ENCODE measurements around the gene BAIAP3. TPM values are rescaled to one million over a fixed set of nuclear protein-coding genes. Genes with fewer than 3 reads are reported as not detected.
A peak's percentile ranks its signal among the peaks of the same experiment; 100 is the strongest.

BAIAP3 gene
- total RNA-seq, 1 experiment from 2014 or later = 0.34 TPM

GRCh38 chr16:1349951-1350350, 16.5 kb downstream of the BAIAP3 start:
- Histone ChIP-seq H3K4me3 (no peak overlapping the region), H3K27ac (no peak overlapping the region), H3K27me3 (no peaks in the 10 kb centered on the region), H3K9me3 (replicated peaks) (no peaks in the 10 kb centered on the region), H3K36me3 (no peaks in the 10 kb centered on the region; the same call in 1 of the 2 replicates), H3K4me1 (peaks cover 7% of the 10 kb centered on the region)
- no peak for DNase-seq

- Histone ChIP-seq H3K36me3 (no peaks in the 10 kb centered on the region; the same call in 1 of the 2 replicates), H3K27me3 (no peaks in the 10 kb centered on the region), H3K4me3 (peak overlapping the region; percentile 76), H3K9me3 (replicated peaks) (no peaks in the 10 kb centered on the region), H3K27ac (no peak overlapping the region), H3K4me1 (peaks cover 7% of the 10 kb centered on the region)
- no peak for DNase-seq
Measured at GRCh38 chr16:1350691-1351090, 17.2 kb downstream of the BAIAP3 start.

GRCh38 chr16:1351215-1351581, 17.8 kb downstream of the BAIAP3 start:
- H3K27ac ChIP-seq = no peak overlapping the region
- no peak for DNase-seq
- H3K36me3 ChIP-seq = no peaks in the 10 kb centered on the region; the same call in 1 of the 2 replicates
- H3K4me1 ChIP-seq = peaks cover 7% of the 10 kb centered on the region
- peak overlapping the region; percentile 76 for H3K4me3 ChIP-seq
- H3K27me3 ChIP-seq = no peaks in the 10 kb centered on the region
- no peaks in the 10 kb centered on the region for H3K9me3 ChIP-seq (replicated peaks)

- peaks cover 7% of the 10 kb centered on the region for H3K4me1 ChIP-seq
- peak within 1 kb of the TSS; percentile 76 for H3K4me3 ChIP-seq
- H3K27me3 ChIP-seq = no peaks in the 10 kb centered on the region
- no peaks in the 10 kb centered on the region for H3K9me3 ChIP-seq (replicated peaks)
- no peak within 1 kb of the TSS for H3K27ac ChIP-seq
- no peaks in the 10 kb centered on the region; the same call in 1 of the 2 replicates for H3K36me3 ChIP-seq
- peak; percentile 83 to 88 for DNase-seq
Measured at GRCh38 chr16:1351582-1352362, 18.3 kb downstream of the BAIAP3 start, which contains the start of the genes GNPTG and TSR3. Gene GNPTG (plus strand): TSS chr16:1351931. CDS start chr16:1351966, 35 bp downstream. Gene TSR3 (minus strand): TSS chr16:1351878. CDS start chr16:1351804, 74 bp downstream.

- no peaks in the 10 kb centered on the region; the same call in 1 of the 2 replicates for H3K36me3 ChIP-seq
- H3K4me1 ChIP-seq = peaks cover 7% of the 10 kb centered on the region
- no peak for DNase-seq
- no peak overlapping the region for H3K4me3 ChIP-seq
- no peak overlapping the region for H3K27ac ChIP-seq
- no peaks in the 10 kb centered on the region for H3K9me3 ChIP-seq (replicated peaks)
- no peaks in the 10 kb centered on the region for H3K27me3 ChIP-seq
Measured at GRCh38 chr16:1354815-1355540, 21.5 kb downstream of the BAIAP3 start.

GRCh38 chr16:1355591-1355990, 22.1 kb downstream of the BAIAP3 start:
- no peaks in the 10 kb centered on the region for H3K36me3 ChIP-seq
- no peak for DNase-seq
- H3K9me3 ChIP-seq (replicated peaks) = no peaks in the 10 kb centered on the region
- H3K4me1 ChIP-seq = peaks cover 7% of the 10 kb centered on the region
- no peaks in the 10 kb centered on the region for H3K27me3 ChIP-seq
- no peak overlapping the region for H3K4me3 ChIP-seq
- H3K27ac ChIP-seq = no peak overlapping the region

- no peak for DNase-seq
- H3K4me1 ChIP-seq = peaks cover 3% of the 10 kb centered on the region
- H3K36me3 ChIP-seq = no peaks in the 10 kb centered on the region
- H3K4me3 ChIP-seq = no peak overlapping the region
- H3K27me3 ChIP-seq = no peaks in the 10 kb centered on the region
- no peaks in the 10 kb centered on the region for H3K9me3 ChIP-seq (replicated peaks)
- no peak overlapping the region for H3K27ac ChIP-seq
Measured at GRCh38 chr16:1356061-1356900, 22.8 kb downstream of the BAIAP3 start.

- Histone ChIP-seq H3K4me1 (no peaks in the 10 kb centered on the region), H3K27me3 (no peaks in the 10 kb centered on the region), H3K27ac (no peak overlapping the region), H3K36me3 (peaks cover 7% of the 10 kb centered on the region; the same call in 1 of the 2 replicates), H3K4me3 (no peak overlapping the region), H3K9me3 (replicated peaks) (no peaks in the 10 kb centered on the region)
- DNase-seq = no peak
Measured at GRCh38 chr16:1357906-1358566, 24.6 kb downstream of the BAIAP3 start.

- H3K27ac ChIP-seq = no peak overlapping the region
- no peak for DNase-seq
- H3K4me3 ChIP-seq = no peak overlapping the region
- H3K9me3 ChIP-seq (replicated peaks) = no peaks in the 10 kb centered on the region
- peaks cover 7% of the 10 kb centered on the region for H3K4me1 ChIP-seq
- H3K36me3 ChIP-seq = peaks cover 17% of the 10 kb centered on the region
- no peaks in the 10 kb centered on the region for H3K27me3 ChIP-seq
Measured at GRCh38 chr16:1361685-1362360, 28.4 kb downstream of the BAIAP3 start.

GRCh38 chr16:1362807-1363206, 29.4 kb downstream of the BAIAP3 start:
- Histone ChIP-seq H3K27me3 (no peaks in the 10 kb centered on the region), H3K4me3 (no peak overlapping the region), H3K9me3 (replicated peaks) (no peaks in the 10 kb centered on the region), H3K36me3 (peaks cover 17% of the 10 kb centered on the region), H3K27ac (no peak overlapping the region), H3K4me1 (peaks cover 7% of the 10 kb centered on the region)
- DNase-seq = no peak

- H3K9me3 ChIP-seq (replicated peaks) = no peaks in the 10 kb centered on the region
- H3K4me3 ChIP-seq = no peak overlapping the region
- H3K27ac ChIP-seq = 0 out of 2 replicates have a peak overlapping the region, but pooled peaks have one; percentile 12
- peaks cover 17% of the 10 kb centered on the region for H3K36me3 ChIP-seq
- H3K27me3 ChIP-seq = no peaks in the 10 kb centered on the region
- DNase-seq = peak; percentile 53 to 67
- peaks cover 7% of the 10 kb centered on the region for H3K4me1 ChIP-seq
Measured at GRCh38 chr16:1363501-1364041, 30.1 kb downstream of the BAIAP3 start.

- peaks cover 17% of the 10 kb centered on the region for H3K36me3 ChIP-seq
- H3K27ac ChIP-seq = 0 out of 2 replicates have a peak overlapping the region, but pooled peaks have one; percentile 10
- no peak for DNase-seq
- no peaks in the 10 kb centered on the region for H3K27me3 ChIP-seq
- peaks cover 7% of the 10 kb centered on the region for H3K4me1 ChIP-seq
- H3K9me3 ChIP-seq (replicated peaks) = no peaks in the 10 kb centered on the region
- H3K4me3 ChIP-seq = no peak overlapping the region
Measured at GRCh38 chr16:1364510-1364909, 31.1 kb downstream of the BAIAP3 start.

- H3K36me3 ChIP-seq = peaks cover 17% of the 10 kb centered on the region
- H3K4me1 ChIP-seq = peaks cover 7% of the 10 kb centered on the region
- H3K27me3 ChIP-seq = no peaks in the 10 kb centered on the region
- H3K4me3 ChIP-seq = no peak overlapping the region
- H3K27ac ChIP-seq = no peak overlapping the region
- DNase-seq = no peak
- no peaks in the 10 kb centered on the region for H3K9me3 ChIP-seq (replicated peaks)
Measured at GRCh38 chr16:1366060-1366711, 32.7 kb downstream of the BAIAP3 start.

All from SJCRH30 (cell line).